LNCaP clone FGC (cell line): ENCODE results near the gene TMEM235.

Experiments
- DNase-seq: peaks from one replicate; pipeline ENCODE4 v3.0.0-alpha.2; 2011; ENCODE audit warnings: low read depth
- H3K4me3 ChIP-seq: 2 replicates; pipeline ENCODE4 v1.5.1; 2011; ENCODE audit warnings: mild to moderate bottlenecking, low read depth, low read length, control low read depth
- TF ChIP-seq, protein P1 (sequence below): IDR thresholded peaks from 2 replicates; pipeline ENCODE4 v1.5.1; 2012; ENCODE audit warnings: mild to moderate bottlenecking; ENCODE audit not compliant: control insufficient read depth, insufficient read depth; ENCODE audit errors: extremely low read depth

Gene TMEM235

DNA sequence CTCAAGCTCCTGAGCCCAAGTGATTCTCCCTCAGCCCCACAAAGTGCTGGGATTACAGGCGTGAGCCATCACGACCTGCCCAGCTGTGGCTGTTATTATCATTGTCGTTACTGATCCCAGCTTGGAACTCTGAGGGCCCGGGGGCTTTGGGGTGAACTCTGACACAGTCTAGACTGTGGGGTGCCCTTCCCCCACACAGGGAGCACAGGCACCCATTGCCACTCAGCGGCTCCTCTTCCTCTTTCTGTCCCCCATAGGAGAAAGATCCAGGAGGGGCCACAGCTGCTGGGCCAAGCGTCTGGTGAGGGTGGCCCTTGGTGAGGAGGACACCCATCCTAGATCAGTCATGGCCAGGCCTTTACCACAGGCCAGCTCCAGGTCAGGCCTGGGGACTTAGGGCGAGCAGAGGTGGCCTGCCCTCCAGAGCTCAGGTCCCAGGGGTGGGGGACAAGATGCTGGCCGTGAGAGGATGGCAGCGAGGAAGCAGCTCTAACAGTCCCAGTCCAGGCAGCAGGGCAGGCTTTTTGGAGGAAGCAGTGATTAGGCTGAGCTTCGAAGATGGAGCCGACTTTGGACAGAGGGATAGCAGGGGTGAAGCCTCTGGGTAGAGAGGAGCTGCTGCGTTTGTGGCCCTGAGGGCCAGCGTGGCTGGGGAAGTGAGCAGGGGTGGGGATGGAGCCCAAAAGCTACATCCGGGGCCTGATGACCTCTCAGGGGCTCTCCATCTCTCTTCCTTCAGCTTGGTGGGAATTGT lies 24.7 kb downstream of the TMEM235 start:
- no peak overlapping the region for H3K4me3 ChIP-seq
- no peak for DNase-seq
- TF ChIP-seq, protein P1, sequence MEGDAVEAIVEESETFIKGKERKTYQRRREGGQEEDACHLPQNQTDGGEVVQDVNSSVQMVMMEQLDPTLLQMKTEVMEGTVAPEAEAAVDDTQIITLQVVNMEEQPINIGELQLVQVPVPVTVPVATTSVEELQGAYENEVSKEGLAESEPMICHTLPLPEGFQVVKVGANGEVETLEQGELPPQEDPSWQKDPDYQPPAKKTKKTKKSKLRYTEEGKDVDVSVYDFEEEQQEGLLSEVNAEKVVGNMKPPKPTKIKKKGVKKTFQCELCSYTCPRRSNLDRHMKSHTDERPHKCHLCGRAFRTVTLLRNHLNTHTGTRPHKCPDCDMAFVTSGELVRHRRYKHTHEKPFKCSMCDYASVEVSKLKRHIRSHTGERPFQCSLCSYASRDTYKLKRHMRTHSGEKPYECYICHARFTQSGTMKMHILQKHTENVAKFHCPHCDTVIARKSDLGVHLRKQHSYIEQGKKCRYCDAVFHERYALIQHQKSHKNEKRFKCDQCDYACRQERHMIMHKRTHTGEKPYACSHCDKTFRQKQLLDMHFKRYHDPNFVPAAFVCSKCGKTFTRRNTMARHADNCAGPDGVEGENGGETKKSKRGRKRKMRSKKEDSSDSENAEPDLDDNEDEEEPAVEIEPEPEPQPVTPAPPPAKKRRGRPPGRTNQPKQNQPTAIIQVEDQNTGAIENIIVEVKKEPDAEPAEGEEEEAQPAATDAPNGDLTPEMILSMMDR: no peak

DNA sequence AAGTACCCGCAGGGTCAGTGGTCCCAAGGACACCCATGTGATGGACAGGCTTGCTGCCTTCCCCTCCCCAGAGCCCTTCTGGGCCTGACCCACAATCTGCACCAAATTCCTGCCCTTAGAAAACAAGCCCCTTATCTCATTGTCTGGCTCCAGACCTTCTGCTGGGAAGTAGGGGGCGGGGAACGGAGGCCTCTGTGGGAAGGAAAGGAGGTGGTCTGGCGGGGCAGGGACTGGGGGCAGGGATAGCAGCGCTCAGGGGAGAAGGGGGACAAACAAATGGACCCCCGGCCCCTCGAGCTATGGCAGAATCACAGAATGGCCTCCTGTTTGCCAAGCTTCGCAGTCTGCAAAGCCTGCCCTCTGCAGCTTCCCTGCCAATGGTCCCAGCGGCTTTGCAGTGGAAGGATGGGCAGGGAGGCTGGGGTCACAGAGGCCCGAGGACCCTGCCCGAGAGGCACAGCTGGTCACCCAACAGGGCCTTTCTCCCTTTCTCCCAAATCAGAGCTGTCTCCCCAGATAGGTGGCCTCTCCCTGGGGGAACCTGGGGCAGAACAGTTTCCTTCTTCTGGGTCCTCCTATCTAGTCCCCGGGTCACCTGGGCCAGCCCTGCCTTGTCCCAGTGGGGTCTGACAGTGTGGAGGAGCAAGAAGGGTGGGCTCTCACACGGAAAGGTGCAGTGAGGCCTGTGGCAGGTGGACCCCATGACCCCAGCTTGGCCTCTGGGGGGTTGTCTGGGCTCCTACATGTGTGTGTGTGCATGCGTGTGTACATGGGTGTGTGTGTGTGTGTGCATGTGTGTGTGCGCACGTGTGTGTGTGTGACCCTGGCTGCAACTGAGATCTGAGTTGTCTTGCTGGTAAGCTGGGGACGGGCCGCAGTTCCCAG lies 25.5 kb downstream of the TMEM235 start:
- no peak for DNase-seq
- TF ChIP-seq, protein P1: no peak
- no peak overlapping the region for H3K4me3 ChIP-seq

DNA sequence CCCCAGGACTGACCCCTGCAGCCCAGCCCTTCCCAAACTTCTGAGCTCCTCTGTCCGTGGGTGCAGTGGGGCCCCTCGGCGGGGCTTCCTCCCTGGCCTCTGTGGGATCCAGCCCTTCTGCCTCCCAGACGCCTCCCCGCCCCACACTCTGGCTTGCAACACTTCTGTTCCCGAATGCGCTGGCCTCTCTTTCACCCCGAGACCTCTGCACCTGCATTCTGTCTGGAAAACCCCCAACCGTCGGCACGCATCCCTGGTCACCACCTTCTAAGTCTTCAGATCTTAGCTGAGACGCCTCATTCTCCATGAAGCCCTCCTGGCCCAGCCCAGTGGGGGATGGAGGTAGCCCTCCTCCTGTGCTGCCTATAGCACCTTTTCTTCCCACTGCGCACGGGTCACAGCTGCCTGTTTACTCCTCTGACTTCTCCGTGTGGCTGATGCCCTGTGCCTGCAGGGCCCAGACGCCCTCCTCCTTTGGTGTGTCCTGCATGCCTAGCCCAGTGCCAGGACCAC lies 26.4 kb downstream of the TMEM235 start:
- DNase-seq: no peak
- TF ChIP-seq, protein P1: no peak
- H3K4me3 ChIP-seq: no peak overlapping the region

DNA sequence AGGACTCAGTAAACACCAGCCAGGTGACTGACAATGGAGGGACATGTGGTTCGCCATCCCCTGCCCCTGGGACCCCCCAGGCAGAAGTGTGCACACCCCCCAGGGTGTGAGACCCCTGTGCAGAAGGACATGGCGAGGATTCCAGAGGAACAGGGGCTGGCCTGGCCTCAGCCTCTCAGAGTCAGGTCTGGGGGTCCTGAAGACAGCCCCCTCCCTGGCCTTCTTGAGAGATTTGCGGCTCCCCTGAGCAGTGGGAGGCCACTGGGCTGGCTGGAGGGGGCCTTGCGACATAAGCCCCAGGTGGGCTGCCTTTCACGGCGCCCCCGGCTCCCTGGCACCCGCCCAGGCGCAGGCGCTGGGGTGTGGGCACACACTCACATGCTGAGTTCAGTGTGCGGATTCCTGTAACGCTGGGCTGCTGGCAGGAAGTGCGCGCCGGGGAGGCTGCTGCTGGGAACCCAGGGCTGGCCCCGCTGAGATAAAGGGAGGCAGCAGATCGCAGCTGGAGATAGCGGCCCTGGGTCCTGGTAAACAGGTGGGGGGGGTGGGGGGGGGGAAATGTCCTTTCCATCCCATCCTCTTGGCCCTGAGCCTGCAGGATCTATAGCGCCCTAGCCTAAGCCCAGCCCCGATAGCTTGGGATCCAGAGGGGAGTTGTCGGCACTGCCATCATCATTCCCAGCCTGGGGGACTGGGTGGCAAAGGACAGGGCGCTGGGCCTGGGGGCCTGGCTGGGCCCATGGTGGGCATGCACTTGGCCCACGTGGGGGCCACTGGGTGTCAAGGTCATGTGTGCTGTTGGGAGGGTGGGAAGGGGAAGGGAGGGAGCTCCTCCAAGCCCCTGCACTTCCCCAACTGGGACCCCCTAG lies 27.1 kb downstream of the TMEM235 start:
- H3K4me3 ChIP-seq: no peak overlapping the region
- DNase-seq: no peak
- TF ChIP-seq, protein P1: no peak

DNA sequence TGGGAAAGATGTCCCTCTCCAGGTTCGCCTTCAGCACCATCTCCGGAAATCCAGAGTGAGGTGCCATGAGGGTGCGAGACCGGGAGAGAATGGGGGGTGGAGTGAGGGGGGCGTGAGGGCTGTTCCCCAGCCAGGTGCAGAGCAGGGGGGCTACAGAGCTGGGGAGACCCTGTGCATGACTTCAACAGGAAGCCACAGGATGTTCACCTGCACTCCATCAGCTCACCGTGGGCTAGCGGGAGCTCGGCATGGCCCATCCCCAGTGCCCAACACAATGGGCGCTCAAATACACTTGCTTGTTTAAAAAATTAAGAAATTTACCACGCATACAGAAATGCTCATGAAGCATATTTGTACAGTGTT lies 27.7 kb downstream of the TMEM235 start:
- no peak overlapping the region for H3K4me3 ChIP-seq
- TF ChIP-seq, protein P1: no peak
- DNase-seq: no peak

DNA sequence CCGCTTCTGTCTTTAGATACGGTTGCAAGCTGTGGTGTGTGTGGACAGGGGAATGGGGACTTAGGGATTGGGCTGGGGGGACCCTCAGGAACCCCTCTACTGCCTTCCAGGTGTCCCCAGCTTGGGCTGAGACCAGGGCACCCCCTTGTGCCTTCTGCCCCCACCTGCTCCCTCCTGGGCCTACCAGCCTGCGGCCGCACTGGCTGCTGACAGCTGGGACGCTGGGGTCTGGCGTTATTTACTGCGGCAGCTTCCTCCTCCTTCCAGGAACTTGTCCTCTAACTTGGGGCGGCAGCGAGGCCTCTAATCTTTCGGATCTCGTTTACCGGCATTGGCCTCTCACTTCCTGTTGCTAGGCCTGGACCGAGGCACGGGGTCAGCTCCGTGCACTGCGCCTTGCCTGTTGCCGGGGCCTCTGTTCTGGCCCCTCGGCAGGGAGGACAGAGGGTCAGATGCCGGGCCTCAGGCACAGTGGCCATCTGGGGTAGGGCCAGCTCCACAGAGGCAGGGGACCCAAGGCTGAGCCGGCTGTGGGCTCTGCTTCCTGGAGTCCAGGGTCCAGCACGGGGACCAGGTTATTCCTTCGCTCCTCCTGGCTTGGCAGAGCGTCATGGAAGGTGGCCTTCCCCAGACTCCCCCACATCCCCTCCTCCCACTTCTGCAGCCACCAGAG lies 31.8 kb downstream of the TMEM235 start:
- TF ChIP-seq, protein P1: no peak
- DNase-seq: no peak
- H3K4me3 ChIP-seq: no peak overlapping the region
